HG03460 (cell line): ENCODE data around the gene SH3BP1.
"Not testable (repeated sequence)": the region's sequence is repeated elsewhere in the genome, so short reads cannot be mapped to it uniquely, and the experiment has no call there.

Source experiments
- ATAC-seq: cut with Tn5 transposase; IDR thresholded peaks from one replicate; pipeline ENCODE4 v1.9.1; 2021; ENCODE audit not compliant: unreplicated experiment

Gene SH3BP1

GRCh38 chr22:37675930-37676735 lies 36.7 kb downstream of the SH3BP1 start:
- no peak for ATAC-seq

DNA sequence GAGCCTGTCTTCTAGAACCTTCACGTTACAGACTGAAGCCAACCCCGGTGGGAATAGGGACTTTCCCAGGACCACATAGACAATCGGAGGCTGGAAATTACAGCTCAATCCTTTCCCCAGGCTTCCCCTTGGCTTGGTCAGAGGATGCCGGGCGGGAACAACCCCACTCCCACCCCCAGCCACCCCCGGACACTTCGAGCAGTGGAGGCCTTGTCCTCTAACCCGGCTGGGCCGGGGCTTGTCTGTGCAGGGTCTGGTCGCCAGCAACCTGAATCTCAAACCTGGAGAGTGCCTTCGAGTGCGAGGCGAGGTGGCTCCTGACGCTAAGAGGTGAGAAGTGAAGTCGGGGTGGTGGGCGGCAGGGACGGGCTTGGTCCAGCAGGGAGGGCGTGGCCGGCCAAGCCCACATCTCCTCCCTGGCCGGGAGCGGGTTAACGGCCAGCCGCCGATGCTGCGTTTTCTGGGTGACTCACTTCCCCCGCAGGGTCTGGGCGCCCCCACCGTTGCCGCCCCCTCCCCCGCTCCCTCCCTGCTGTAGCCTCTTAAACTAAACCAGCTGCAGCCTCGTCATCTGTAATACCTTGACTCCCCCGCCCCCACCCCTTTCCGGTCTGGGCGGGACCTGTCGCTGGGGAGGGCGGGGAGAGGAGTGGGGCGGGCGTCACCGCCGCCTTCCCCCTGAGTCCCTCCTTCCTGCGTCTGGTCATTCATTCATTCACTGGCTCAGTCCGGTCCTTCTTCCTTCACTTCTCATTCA lies 37.4 kb downstream of the SH3BP1 start:
- peak; percentile 43 for ATAC-seq

- ATAC-seq: no peak
Measured at GRCh38 chr22:37677493-37677974, 38.1 kb downstream of the SH3BP1 start.

DNA sequence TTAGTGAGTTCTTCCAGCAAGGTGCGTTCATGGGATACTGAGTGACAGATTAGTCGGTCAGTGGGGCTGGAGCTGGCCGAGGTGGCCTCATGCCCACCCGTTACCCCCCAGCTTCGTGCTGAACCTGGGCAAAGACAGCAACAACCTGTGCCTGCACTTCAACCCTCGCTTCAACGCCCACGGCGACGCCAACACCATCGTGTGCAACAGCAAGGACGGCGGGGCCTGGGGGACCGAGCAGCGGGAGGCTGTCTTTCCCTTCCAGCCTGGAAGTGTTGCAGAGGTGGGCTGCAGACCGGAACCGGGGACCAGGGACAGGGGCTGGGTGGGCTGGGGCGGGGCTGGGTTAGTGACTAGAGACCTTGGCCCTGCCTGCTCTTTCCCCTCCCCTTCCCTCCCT lies 38.9 kb downstream of the SH3BP1 start:
- ATAC-seq: no peak

GRCh38 chr22:37679670-37680069 lies 40.2 kb downstream of the SH3BP1 start:
- no peak for ATAC-seq

- ATAC-seq: no peak
Measured at GRCh38 chr22:37680191-37680851, 40.9 kb downstream of the SH3BP1 start.

DNA sequence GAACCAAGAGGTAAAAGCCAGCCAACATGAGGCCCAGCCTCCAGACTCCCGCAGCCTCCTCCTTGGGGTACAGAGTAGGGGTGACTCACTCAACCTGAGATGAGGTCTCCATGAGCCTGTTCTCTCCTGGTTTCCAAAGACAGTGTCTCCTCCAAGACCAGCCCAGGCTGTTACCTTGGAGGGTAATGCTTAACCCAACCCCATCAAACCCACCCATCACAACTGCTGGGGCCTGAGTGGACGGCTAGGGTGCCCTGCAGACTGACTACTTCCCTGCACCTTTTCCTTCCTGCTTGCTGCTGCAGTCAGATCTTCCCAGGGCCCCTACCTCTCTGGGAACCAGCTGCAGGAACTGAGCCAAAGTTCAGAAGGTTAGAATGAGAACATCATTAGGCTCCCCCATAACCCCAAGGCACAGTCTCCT lies 41.5 kb downstream of the SH3BP1 start:
- no peak for ATAC-seq

DNA sequence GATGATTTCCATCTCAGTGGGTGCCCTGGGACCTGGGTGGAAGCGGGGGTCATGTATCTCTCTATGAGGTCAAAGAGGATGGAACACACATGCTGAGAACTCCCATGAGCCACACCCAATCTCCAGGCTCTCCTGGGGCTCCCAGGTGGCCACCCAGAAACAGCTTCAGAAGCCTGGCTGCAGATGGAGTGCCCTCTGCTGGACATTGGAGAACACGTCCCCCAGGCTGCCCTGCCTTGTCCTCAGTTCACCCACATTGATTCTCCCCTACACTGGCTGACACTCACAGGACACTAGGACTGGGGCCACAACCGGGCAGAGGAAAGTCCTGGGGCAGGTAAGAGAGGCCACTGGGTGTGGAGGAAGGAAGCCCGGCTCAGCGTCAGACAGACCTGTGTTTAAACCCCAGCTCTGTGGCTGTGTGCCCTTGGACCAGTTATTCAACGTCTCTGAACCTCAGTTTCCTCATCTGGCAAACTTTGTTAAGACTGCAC lies 42.1 kb downstream of the SH3BP1 start:
- no peak for ATAC-seq

- ATAC-seq: no peak
Measured at GRCh38 chr22:37684803-37685615, 45.5 kb downstream of the SH3BP1 start.

DNA sequence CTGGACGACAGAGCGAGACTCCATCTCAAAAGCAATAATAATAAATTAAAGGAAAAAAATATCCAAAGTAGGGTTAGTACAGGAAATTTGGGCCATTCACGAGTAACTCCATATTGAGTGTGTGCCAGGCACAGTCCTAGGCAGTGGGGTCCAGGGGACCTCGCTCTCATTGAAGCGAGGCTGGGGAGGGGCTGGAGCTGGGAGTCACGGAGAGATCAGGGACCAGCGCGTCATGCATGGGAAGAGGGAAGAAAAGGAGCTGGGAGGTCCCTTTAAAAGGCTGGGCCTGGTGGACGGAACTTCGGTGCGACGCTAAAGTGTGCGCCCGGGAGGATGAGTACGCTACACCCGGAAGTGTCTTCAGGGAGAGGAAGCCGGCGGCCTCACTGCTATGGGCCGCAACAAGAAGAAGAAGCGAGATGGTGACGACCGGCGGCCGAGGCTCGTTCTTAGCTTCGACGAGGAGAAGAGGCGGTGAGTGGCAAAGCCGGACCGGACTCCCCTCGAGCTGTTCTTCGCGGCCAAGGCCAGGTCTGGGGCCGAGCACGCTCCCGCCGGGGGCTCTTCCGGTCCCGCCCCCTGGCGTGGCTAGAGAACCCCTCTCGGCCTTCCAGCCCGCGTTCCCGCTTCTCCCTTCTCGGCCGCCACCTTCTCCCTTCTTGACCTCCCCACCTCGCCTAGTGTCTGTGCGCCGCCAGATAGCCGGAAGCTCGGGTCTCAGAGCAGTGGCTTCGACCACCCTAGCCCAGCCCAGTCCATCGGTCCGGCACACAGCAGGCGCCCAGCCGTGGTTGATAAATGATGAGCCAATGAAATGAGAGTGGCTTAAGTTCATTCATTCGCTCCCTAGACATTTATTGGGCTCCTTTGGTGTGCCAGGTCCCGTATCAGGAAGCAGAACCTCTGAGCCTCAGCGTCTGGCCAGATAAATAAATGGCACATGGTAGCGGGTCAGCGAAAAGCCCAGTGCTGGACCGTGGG lies 46.8 kb downstream of the SH3BP1 start, which contains the start of gene NOL12:
Gene NOL12 (plus strand): TSS at position 342 of the 981 bp plus-strand sequence. CDS start 50 bp downstream, at position 392.
- ATAC-seq: peak; percentile 68

DNA sequence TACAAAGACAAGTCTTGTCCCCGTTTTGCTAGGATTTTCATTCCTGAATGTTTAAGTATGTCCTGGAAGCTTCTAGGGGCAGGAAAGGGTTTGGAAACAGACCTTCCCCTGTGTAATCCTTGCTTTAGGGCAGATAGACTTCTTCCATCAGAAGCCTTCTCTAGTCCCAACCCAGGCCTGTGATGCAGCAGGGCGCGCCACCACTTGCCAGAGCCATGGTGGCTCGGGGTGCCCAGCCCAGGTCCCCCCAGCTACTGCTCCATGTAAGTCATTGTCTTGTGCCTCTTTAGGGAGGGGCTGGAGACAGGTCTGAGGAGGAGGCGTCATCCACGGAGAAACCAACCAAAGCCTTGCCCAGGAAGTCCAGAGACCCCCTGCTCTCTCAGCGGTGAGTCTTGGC lies 50.9 kb downstream of the SH3BP1 start:
- ATAC-seq: no peak

DNA sequence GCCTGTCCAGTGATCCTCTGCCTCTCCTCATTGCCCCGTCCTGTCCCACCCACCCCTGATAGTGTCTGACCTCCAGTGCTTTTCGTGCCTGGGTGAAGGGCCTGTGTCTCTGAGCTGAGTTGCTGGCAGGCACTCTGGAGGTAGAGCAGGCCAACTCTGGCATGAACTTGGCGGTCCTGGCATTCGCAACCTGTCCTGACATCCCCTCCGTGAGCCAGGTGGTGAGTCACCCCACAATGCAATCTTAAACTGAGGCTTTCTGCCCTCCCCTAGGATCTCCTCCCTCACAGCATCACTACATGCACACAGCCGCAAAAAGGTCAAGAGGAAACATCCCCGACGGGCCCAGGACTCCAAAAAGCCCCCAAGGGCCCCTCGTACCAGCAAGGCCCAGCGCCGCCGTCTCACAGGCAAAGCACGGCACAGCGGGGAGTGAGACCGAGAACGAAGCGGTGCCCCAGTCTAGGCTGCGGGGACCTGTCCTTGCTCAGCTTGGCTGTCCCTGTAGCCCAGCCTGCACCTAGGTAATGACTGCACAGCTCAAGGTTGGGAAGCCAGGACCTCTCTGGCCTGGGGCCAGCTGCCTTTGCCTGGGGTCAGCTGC lies 51.5 kb downstream of the SH3BP1 start:
- no peak for ATAC-seq

DNA sequence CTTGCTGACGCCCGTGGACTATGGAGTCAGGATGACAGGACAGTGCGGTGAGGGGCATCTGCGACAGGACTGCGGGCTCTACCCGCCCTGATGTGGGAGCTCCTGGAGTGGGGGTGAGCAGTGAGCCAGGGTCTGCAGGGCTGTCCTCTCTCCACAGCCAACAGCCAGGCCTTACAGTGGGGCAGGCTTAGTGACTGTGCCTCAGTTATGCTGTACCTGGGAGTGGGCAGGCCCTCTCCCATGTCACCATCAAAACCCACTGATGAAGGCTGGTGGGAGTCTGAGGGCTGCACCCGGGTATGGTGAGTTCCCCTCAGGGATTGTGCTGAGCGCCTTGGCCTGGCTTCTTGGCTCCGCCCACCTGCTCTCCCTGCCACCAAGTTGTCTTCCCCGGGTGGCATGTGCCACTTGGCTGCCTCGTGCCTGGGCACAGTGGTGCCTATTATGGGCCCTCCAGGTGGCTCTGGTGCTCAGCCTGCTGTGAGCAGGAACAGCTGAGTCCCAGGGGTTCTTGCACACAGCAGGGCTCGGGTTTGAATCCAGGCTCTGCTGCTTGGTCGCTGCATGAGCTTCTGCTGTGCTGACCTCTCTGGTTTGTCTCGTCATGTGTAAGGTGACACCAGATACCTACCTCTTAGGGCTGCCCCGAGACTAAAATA lies 53.3 kb downstream of the SH3BP1 start:
- ATAC-seq: no peak

DNA sequence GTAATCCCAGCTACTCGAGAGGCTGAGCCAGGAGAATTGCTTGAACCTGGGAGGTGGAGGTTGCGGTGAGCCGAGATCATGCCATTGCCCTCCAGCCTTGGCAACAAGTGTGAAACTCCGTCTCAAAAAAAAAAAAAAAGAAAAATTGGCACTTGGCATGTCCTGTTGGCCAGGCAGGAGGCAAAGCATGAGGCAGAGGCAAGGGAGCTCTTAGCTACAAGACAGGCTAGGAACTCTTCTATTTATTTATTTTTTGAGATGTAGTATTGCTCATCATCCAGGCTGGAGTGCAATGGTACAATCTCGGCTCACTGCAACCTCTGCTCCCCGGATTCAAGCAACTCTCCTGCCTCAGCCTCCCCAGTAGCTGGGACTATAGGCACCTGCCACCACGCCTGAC lies 54.7 kb downstream of the SH3BP1 start:
- not testable (repeated sequence) for ATAC-seq

DNA sequence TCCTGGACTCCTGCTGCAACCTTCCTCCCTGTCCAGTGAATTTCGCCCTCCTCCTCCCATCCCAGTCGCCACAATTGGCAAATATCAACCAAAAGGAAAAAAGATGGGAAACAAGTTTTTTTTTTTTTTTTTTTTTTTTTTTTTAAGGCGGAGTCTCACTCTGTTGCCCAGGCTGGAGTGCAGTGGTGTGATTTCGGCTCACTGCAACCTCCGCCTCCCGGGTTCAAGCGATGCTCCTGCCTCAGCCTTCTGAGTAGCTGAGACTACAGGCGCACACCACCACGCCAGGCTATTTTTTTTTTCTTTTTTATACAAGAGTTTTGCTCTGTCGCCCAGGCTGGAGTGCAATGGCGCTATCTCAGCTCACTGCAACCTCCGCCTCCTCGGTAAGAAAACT lies 56.8 kb downstream of the SH3BP1 start:
- not testable (repeated sequence) for ATAC-seq

- peak; percentile 93 for ATAC-seq
Measured at GRCh38 chr22:37696657-37697537, 57.4 kb downstream of the SH3BP1 start, which contains the start of gene TRIOBP. TSS of gene TRIOBP (plus strand) at chr22:37697048. CDS start at chr22:37701366, 4,318 bp downstream.

- no peak for ATAC-seq
Measured at GRCh38 chr22:37697538-37697835, 58.0 kb downstream of the SH3BP1 start.
